DND-41 (cell line): ENCODE results near the gene OBSCN.

Experiments used
- ATAC-seq: fragments of 200-7000 bp; cut with Tn5 transposase; 3 replicates; pipeline ENCODE4 v1.9.1; 2021; ENCODE audit warnings: low read depth; ENCODE audit not compliant: insufficient read depth
- DNase-seq: peaks from one replicate; pipeline ENCODE4 v3.0.0-alpha.2; 2020
- H2AFZ ChIP-seq: 2 replicates; pipeline ENCODE4 v1.6.0; 2012; ENCODE audit warnings: low read depth, low read length
- H3K27ac ChIP-seq: 2 replicates; pipeline ENCODE4 v1.5.1; 2012; ENCODE audit warnings: low read length, inconsistent platforms
- H3K27me3 ChIP-seq: fragments of 200-600 bp; sonication (generic); 2 replicates; pipeline ENCODE4 v1.6.0; 2012; ENCODE audit warnings: low read length, mild to moderate bottlenecking, inconsistent platforms; ENCODE audit not compliant: insufficient read depth, poor library complexity
- H3K36me3 ChIP-seq: 2 replicates; pipeline ENCODE4 v1.5.1; 2012; ENCODE audit warnings: low read length, inconsistent platforms; ENCODE audit not compliant: insufficient read depth
- H3K4me1 ChIP-seq: 2 replicates; pipeline ENCODE4 v1.5.1; 2012; ENCODE audit warnings: mild to moderate bottlenecking, low read length; ENCODE audit not compliant: insufficient read depth
- H3K4me2 ChIP-seq: 2 replicates; pipeline ENCODE4 v1.6.0; 2012; ENCODE audit warnings: mild to moderate bottlenecking, moderate library complexity, low read length, inconsistent platforms; ENCODE audit not compliant: insufficient read depth
- H3K4me3 ChIP-seq, 2 experiments: fragments of 200-600 bp in 1 of 2; shearing (Covaris generic) in 1 of 2; 2 replicates each; pipeline ENCODE4 v1.5.1; 2012 to 2016; ENCODE audit warnings: inconsistent platforms in 2 of 2, low read length in 2 of 2, mild to moderate bottlenecking in 2 of 2, low read depth in 1 of 2, moderate library complexity in 1 of 2
- H3K79me2 ChIP-seq: 2 replicates; pipeline ENCODE4 v1.6.0; 2012; ENCODE audit warnings: low read length, inconsistent platforms; ENCODE audit not compliant: insufficient read depth
- H3K9ac ChIP-seq: 2 replicates; pipeline ENCODE4 v1.6.0; 2012; ENCODE audit warnings: low read depth, mild to moderate bottlenecking, inconsistent platforms, low read length, moderate library complexity
- H3K9me3 ChIP-seq: 2 replicates; pipeline ENCODE4 v1.5.1; 2012; ENCODE audit warnings: low read length, moderate library complexity, mild to moderate bottlenecking, inconsistent platforms; ENCODE audit not compliant: insufficient read depth, severe bottlenecking
- H4K20me1 ChIP-seq: 2 replicates; pipeline ENCODE4 v1.6.0; 2012; ENCODE audit warnings: low read length; ENCODE audit not compliant: insufficient read depth
- EZH2 ChIP-seq: IDR thresholded peaks from 3 replicates; pipeline ENCODE4 v1.6.1; 2012; ENCODE audit warnings: borderline replicate concordance, low read depth, mild to moderate bottlenecking, moderate library complexity, low read length, inconsistent platforms; ENCODE audit not compliant: severe bottlenecking
- TF ChIP-seq, protein P1 (sequence below): IDR thresholded peaks from 2 replicates; pipeline ENCODE4 v1.5.1; 2012; ENCODE audit warnings: borderline replicate concordance, low read length, moderate library complexity, mild to moderate bottlenecking; ENCODE audit not compliant: poor library complexity, severe bottlenecking; ENCODE audit errors: extremely low read depth

Gene OBSCN

DNA sequence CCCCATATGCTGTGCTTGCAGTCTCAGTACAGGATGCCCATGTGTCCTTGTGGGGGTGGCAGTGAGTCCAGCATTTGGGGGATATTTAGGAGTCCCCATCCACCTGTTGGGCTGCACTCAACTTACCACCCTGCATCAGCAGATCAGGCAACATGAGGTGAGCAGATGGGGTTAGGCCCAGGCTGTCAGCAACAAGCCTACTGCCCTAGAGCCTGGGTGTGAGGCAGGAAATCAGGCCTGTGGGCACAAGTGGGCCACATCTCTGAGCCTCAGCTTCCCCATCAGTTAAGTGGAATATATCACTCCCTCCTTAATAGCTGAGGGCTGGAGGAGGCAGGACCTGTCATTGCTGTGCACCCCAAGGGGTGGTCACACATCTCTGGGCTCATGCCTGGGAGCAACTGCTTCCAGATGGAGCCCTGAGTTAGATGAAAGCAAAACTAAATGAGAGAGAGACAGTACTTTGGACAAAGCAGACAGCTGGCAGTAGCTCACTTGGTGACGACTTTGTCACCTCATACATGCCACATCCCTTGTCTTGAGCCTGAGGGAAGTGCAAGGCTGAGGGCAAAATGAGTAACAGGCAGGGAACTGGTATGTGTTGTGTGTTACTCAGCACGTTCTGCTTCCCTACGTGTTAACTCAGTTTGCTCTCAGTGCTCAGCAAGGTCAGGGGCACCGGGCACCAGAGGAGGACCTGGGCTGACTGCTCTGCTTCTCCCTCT, 150.4 kb downstream of the OBSCN start:
- Histone ChIP-seq H3K79me2 (no peaks in the 10 kb centered on the region), H3K4me3 (no peak overlapping the region), H3K9ac (no peak overlapping the region), H3K27me3 (no peaks in the 10 kb centered on the region), H3K36me3 (0 out of 2 replicates have a peak, but pooled peaks cover 3% of the 10 kb centered on the region), H3K9me3 (no peaks in the 10 kb centered on the region), H4K20me1 (no peaks in the 10 kb centered on the region; the same call in 1 of the 2 replicates), H3K27ac (no peak overlapping the region), H3K4me1 (no peaks in the 10 kb centered on the region), H2AFZ (no peak overlapping the region), H3K4me2 (no peak overlapping the region)
- DNase-seq (no peak), ATAC-seq (no peak)
- TF ChIP-seq, protein P1, sequence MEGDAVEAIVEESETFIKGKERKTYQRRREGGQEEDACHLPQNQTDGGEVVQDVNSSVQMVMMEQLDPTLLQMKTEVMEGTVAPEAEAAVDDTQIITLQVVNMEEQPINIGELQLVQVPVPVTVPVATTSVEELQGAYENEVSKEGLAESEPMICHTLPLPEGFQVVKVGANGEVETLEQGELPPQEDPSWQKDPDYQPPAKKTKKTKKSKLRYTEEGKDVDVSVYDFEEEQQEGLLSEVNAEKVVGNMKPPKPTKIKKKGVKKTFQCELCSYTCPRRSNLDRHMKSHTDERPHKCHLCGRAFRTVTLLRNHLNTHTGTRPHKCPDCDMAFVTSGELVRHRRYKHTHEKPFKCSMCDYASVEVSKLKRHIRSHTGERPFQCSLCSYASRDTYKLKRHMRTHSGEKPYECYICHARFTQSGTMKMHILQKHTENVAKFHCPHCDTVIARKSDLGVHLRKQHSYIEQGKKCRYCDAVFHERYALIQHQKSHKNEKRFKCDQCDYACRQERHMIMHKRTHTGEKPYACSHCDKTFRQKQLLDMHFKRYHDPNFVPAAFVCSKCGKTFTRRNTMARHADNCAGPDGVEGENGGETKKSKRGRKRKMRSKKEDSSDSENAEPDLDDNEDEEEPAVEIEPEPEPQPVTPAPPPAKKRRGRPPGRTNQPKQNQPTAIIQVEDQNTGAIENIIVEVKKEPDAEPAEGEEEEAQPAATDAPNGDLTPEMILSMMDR, result no peak
- no peak for TF ChIP-seq EZH2

DNA sequence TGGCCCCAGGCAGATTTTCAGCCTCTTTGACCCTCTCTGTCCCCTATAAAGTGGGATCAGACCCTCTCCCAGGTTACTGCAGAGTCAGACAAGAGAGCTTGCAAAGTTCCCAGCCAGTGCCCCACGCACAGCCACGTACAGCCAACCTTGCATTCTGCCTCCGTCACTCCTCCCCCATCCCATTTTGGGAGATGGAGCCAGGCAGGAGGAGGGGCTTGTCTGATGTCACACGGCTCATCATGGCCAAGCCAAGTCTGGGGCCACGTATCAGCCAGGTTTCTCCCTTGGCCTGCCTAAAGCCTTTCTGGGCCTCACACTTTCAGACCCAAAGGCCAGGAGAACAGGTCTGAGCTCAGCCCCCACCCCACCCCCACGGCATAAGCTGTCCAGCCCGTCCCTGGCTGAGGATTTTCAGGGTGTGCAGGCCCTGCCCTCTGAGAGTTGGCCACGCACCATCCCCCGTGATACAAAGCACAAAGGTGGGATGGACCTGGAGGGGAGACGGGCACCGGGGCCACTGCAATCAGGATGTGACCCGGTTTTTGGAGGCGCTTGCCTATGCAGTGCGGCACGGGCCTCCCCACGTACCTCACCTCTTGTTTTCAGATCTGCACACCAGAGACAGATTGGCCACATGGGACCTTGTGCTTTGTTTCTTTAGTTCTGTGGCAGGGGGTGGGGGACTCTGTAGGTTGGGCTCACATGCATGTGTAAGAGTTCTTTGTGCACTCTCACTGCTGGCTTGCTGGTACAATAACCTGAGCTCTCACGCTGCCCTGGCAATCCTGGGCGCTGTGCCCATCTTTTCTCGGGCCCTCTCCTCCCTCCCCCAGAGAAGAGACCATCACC, 151.1 kb downstream of the OBSCN start:
- ATAC-seq (no peak), DNase-seq (no peak)
- Histone ChIP-seq H3K4me1 (no peaks in the 10 kb centered on the region), H2AFZ (no peak overlapping the region), H4K20me1 (no peaks in the 10 kb centered on the region; the same call in 1 of the 2 replicates), H3K27ac (no peak overlapping the region), H3K9ac (no peak overlapping the region), H3K27me3 (no peaks in the 10 kb centered on the region), H3K36me3 (0 out of 2 replicates have a peak, but pooled peaks cover 3% of the 10 kb centered on the region), H3K4me2 (no peak overlapping the region), H3K79me2 (no peaks in the 10 kb centered on the region), H3K9me3 (no peaks in the 10 kb centered on the region), H3K4me3 (no peak overlapping the region)
- TF ChIP-seq, protein P1, result no peak
- TF ChIP-seq EZH2, result no peak

DNA sequence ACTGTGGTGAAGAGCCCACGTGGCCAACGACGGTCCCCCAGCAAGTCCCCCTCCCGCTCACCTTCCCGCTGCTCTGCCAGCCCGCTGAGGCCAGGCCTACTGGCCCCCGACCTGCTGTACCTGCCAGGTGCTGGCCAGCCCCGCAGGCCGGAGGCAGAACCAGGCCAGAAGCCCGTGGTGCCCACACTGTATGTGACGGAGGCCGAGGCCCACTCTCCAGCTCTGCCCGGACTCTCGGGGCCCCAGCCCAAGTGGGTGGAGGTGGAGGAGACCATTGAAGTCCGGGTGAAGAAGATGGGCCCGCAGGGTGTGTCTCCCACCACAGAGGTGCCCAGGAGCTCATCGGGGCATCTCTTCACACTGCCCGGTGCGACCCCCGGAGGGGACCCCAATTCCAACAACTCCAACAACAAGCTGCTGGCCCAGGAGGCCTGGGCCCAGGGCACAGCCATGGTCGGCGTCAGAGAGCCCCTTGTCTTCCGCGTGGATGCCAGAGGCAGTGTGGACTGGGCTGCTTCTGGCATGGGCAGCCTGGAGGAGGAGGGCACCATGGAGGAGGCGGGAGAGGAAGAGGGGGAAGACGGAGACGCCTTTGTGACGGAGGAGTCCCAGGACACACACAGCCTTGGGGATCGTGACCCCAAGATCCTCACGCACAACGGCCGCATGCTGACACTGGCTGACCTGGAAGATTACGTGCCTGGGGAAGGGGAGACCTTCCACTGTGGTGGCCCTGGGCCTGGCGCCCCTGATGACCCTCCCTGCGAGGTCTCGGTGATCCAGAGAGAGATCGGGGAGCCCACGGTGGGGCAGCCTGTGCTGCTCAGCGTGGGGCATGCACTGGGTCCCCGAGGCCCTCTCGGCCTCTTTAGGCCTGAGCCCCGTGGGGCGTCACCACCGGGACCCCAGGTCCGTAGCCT, 152.0 kb downstream of the OBSCN start:
- ATAC-seq, result no peak
- TF ChIP-seq, protein P1, result no peak
- no peak for TF ChIP-seq EZH2
- Histone ChIP-seq H3K9ac (no peak overlapping the region), H3K27me3 (no peaks in the 10 kb centered on the region), H3K4me3 (no peak overlapping the region), H2AFZ (no peak overlapping the region), H4K20me1 (no peaks in the 10 kb centered on the region; the same call in 1 of the 2 replicates), H3K4me2 (no peak overlapping the region), H3K79me2 (no peaks in the 10 kb centered on the region), H3K36me3 (0 out of 2 replicates have a peak, but pooled peaks cover 3% of the 10 kb centered on the region), H3K4me1 (no peaks in the 10 kb centered on the region), H3K27ac (no peak overlapping the region), H3K9me3 (no peaks in the 10 kb centered on the region)
- no peak for DNase-seq
